HEK293 (cell line): Measurements from ENCODE around the gene TM6SF1.

Experiments
- PRDM1 ChIP-seq: fragments of 450-650 bp; formaldehyde crosslinking; IDR thresholded peaks from 2 replicates; pipeline ENCODE4; 2016; ENCODE audit warnings: missing biosample characterization, missing genetic modification characterization
- TCF7L2 ChIP-seq: IDR thresholded peaks from 2 replicates; pipeline ENCODE4 v1.6.1; 2011; ENCODE audit warnings: low read depth, mild to moderate bottlenecking, inconsistent platforms, low read length, moderate library complexity, borderline replicate concordance
- ZNF223 ChIP-seq: fragments of 450-650 bp; formaldehyde crosslinking; IDR thresholded peaks from 2 replicates; pipeline ENCODE4 v1.5.1; 2016; ENCODE audit warnings: missing biosample characterization, missing genetic modification characterization
- ZNF239 ChIP-seq: fragments of 450-650 bp; formaldehyde crosslinking; IDR thresholded peaks from 2 replicates; pipeline ENCODE4 v1.5.1; 2016; ENCODE audit warnings: missing biosample characterization, missing genetic modification characterization
- ZNF266 ChIP-seq: fragments of 450-650 bp; formaldehyde crosslinking; IDR thresholded peaks from 2 replicates; pipeline ENCODE4 v1.5.1; 2016; ENCODE audit warnings: missing biosample characterization, missing genetic modification characterization, low read depth
- ZNF350 ChIP-seq: fragments of 450-650 bp; formaldehyde crosslinking; IDR thresholded peaks from 2 replicates; pipeline ENCODE4 v1.5.0; 2017; ENCODE audit warnings: missing biosample characterization, mild to moderate bottlenecking, missing genetic modification characterization
- ZNF48 ChIP-seq: fragments of 450-650 bp; formaldehyde crosslinking; IDR thresholded peaks from 2 replicates; pipeline ENCODE4 v1.5.1; 2016; ENCODE audit warnings: missing biosample characterization, missing genetic modification characterization
- ZNF561 ChIP-seq: fragments of 450-650 bp; IDR thresholded peaks from 2 replicates; pipeline ENCODE4 v1.5.1; 2018; ENCODE audit warnings: missing biosample characterization, missing genetic modification characterization, borderline replicate concordance
- ZNF629 ChIP-seq: fragments of 450-650 bp; formaldehyde crosslinking; IDR thresholded peaks from 2 replicates; pipeline ENCODE4 v1.5.1; 2017; ENCODE audit warnings: missing biosample characterization, missing genetic modification characterization
- ZNF654 ChIP-seq: fragments of 450-650 bp; formaldehyde crosslinking; IDR thresholded peaks from 2 replicates; pipeline ENCODE4 v1.5.1; 2016; ENCODE audit warnings: low read depth, missing biosample characterization, missing genetic modification characterization
- ZNF792 ChIP-seq: fragments of 450-650 bp; formaldehyde crosslinking; IDR thresholded peaks from 2 replicates; pipeline ENCODE4 v1.5.1; 2016; ENCODE audit warnings: missing biosample characterization, missing genetic modification characterization
- ZSCAN16 ChIP-seq: fragments of 450-650 bp; formaldehyde crosslinking; IDR thresholded peaks from 2 replicates; pipeline ENCODE4 v1.5.1; 2016; ENCODE audit warnings: missing biosample characterization, missing genetic modification characterization
- TF ChIP-seq, protein P1 (sequence below): fragments of 450-650 bp; formaldehyde crosslinking; conservative IDR thresholded peaks from 2 replicates; pipeline ENCODE4 v1.5.1; 2016; ENCODE audit warnings: low read depth, missing biosample characterization, missing genetic modification characterization
- TF ChIP-seq, protein P2 (sequence below): fragments of 450-650 bp; formaldehyde crosslinking; IDR thresholded peaks from 2 replicates; pipeline ENCODE4 v1.5.1; 2017; ENCODE audit warnings: missing biosample characterization, missing genetic modification characterization
- TF ChIP-seq, protein P3 (sequence below): fragments of 450-650 bp; IDR thresholded peaks from 2 replicates; pipeline ENCODE4 v1.5.1; 2018; ENCODE audit warnings: missing biosample characterization, missing genetic modification characterization
- TF ChIP-seq, protein P4 (sequence below): fragments of 450-650 bp; formaldehyde crosslinking; IDR thresholded peaks from 2 replicates; pipeline ENCODE4 v1.5.1; 2016; ENCODE audit warnings: missing biosample characterization, missing genetic modification characterization
- TF ChIP-seq, protein P5 (sequence below): fragments of 450-650 bp; formaldehyde crosslinking; IDR thresholded peaks from 2 replicates; pipeline ENCODE4 v1.5.1; 2016; ENCODE audit warnings: missing biosample characterization, missing genetic modification characterization
- TF ChIP-seq, protein P6 (sequence below): fragments of 450-650 bp; formaldehyde crosslinking; IDR thresholded peaks from 2 replicates; pipeline ENCODE4 v1.5.1; 2016; ENCODE audit warnings: missing biosample characterization, missing genetic modification characterization, low read depth

Gene TM6SF1

DNA sequence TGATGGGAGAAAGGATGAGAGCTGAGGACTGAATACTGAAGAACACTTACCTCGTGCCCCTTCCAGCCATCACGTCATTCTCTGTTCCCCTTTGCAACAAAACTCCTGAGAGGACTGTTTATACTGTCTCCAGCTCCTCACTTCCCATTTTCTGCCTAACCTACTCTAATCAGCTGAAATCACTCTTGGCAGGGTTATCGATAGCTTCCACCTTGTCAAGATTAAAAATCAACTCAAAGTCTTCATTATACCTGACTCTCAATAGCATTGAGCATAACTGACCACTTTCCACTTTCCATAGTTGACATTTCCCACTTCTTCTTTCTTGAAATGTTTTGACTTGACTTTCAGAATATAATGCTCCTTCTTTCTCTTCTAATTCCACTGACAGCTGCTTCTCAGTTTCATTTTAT is 44.7 kb upstream of the TM6SF1 start (continued):
- TF ChIP-seq, protein P1, sequence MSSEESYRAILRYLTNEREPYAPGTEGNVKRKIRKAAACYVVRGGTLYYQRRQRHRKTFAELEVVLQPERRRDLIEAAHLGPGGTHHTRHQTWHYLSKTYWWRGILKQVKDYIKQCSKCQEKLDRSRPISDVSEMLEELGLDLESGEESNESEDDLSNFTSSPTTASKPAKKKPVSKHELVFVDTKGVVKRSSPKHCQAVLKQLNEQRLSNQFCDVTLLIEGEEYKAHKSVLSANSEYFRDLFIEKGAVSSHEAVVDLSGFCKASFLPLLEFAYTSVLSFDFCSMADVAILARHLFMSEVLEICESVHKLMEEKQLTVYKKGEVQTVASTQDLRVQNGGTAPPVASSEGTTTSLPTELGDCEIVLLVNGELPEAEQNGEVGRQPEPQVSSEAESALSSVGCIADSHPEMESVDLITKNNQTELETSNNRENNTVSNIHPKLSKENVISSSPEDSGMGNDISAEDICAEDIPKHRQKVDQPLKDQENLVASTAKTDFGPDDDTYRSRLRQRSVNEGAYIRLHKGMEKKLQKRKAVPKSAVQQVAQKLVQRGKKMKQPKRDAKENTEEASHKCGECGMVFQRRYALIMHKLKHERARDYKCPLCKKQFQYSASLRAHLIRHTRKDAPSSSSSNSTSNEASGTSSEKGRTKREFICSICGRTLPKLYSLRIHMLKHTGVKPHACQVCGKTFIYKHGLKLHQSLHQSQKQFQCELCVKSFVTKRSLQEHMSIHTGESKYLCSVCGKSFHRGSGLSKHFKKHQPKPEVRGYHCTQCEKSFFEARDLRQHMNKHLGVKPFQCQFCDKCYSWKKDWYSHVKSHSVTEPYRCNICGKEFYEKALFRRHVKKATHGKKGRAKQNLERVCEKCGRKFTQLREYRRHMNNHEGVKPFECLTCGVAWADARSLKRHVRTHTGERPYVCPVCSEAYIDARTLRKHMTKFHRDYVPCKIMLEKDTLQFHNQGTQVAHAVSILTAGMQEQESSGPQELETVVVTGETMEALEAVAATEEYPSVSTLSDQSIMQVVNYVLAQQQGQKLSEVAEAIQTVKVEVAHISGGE (tag by site-specific recombination): no peak
- TF ChIP-seq ZNF629 (tag by site-specific recombination): peak; percentile 82
- TF ChIP-seq, protein P2, sequence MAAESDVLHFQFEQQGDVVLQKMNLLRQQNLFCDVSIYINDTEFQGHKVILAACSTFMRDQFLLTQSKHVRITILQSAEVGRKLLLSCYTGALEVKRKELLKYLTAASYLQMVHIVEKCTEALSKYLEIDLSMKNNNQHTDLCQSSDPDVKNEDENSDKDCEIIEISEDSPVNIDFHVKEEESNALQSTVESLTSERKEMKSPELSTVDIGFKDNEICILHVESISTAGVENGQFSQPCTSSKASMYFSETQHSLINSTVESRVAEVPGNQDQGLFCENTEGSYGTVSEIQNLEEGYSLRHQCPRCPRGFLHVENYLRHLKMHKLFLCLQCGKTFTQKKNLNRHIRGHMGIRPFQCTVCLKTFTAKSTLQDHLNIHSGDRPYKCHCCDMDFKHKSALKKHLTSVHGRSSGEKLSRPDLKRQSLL (tag by site-specific recombination): no peak
- no peak for TF ChIP-seq ZNF48 (tag by site-specific recombination)
- no peak for TF ChIP-seq ZNF654
- TF ChIP-seq, protein P3, sequence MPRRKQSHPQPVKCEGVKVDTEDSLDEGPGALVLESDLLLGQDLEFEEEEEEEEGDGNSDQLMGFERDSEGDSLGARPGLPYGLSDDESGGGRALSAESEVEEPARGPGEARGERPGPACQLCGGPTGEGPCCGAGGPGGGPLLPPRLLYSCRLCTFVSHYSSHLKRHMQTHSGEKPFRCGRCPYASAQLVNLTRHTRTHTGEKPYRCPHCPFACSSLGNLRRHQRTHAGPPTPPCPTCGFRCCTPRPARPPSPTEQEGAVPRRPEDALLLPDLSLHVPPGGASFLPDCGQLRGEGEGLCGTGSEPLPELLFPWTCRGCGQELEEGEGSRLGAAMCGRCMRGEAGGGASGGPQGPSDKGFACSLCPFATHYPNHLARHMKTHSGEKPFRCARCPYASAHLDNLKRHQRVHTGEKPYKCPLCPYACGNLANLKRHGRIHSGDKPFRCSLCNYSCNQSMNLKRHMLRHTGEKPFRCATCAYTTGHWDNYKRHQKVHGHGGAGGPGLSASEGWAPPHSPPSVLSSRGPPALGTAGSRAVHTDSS (tag by site-specific recombination): no peak
- TF ChIP-seq ZNF239 (tag by site-specific recombination): no peak
- TF ChIP-seq PRDM1: peak; percentile 89
- no peak for TF ChIP-seq ZNF223 (tag by site-specific recombination)
- TF ChIP-seq, protein P4, sequence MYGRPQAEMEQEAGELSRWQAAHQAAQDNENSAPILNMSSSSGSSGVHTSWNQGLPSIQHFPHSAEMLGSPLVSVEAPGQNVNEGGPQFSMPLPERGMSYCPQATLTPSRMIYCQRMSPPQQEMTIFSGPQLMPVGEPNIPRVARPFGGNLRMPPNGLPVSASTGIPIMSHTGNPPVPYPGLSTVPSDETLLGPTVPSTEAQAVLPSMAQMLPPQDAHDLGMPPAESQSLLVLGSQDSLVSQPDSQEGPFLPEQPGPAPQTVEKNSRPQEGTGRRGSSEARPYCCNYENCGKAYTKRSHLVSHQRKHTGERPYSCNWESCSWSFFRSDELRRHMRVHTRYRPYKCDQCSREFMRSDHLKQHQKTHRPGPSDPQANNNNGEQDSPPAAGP (tag by site-specific recombination): no peak
- TF ChIP-seq ZNF350 (tag by site-specific recombination): no peak
- no peak for TF ChIP-seq TCF7L2
- TF ChIP-seq, protein P5, sequence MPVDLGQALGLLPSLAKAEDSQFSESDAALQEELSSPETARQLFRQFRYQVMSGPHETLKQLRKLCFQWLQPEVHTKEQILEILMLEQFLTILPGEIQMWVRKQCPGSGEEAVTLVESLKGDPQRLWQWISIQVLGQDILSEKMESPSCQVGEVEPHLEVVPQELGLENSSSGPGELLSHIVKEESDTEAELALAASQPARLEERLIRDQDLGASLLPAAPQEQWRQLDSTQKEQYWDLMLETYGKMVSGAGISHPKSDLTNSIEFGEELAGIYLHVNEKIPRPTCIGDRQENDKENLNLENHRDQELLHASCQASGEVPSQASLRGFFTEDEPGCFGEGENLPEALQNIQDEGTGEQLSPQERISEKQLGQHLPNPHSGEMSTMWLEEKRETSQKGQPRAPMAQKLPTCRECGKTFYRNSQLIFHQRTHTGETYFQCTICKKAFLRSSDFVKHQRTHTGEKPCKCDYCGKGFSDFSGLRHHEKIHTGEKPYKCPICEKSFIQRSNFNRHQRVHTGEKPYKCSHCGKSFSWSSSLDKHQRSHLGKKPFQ (tag by site-specific recombination): no peak
- TF ChIP-seq ZNF792 (tag by site-specific recombination): no peak
- TF ChIP-seq ZNF266 (tag by site-specific recombination): no peak
- no peak for TF ChIP-seq ZNF561 (tag by site-specific recombination)
- TF ChIP-seq ZSCAN16 (tag by site-specific recombination): no peak
- TF ChIP-seq, protein P6, sequence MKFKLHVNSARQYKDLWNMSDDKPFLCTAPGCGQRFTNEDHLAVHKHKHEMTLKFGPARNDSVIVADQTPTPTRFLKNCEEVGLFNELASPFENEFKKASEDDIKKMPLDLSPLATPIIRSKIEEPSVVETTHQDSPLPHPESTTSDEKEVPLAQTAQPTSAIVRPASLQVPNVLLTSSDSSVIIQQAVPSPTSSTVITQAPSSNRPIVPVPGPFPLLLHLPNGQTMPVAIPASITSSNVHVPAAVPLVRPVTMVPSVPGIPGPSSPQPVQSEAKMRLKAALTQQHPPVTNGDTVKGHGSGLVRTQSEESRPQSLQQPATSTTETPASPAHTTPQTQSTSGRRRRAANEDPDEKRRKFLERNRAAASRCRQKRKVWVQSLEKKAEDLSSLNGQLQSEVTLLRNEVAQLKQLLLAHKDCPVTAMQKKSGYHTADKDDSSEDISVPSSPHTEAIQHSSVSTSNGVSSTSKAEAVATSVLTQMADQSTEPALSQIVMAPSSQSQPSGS: peak; percentile 70; the same call in 1 of the 2 replicates
